Body of pancreas (tissue), 4 donors: ENCODE measurements around the gene KIDINS220.

Source experiments
- CTCF ChIP-seq, 7 experiments: fragments of 450-650 bp in 4 of 7; fragments of 200-600 bp in 3 of 7; sonication (generic) in 3 of 7; IDR thresholded peaks; one replicate each; pipeline ENCODE4 v1.5.1; 2016 to 2019; ENCODE audit warnings: antibody characterized with exemption in 7 of 7
- POLR2A ChIP-seq, 3 donors: fragments of 450-650 bp; IDR thresholded peaks; one replicate each; pipeline ENCODE4 v1.6.1; 2016; ENCODE audit warnings: antibody characterized with exemption in 3 of 3, mild to moderate bottlenecking in 2 of 3

- no peak for TF ChIP-seq CTCF (IDR thresholded peaks at IDR 0.05)
- TF ChIP-seq POLR2A (IDR thresholded peaks at IDR 0.05) = no peak
Observed at GRCh38 chr2:8858910-8859309, 21.5 kb upstream of the KIDINS220 start.
